Lower leg skin (tissue), 3 donors: Measurements from ENCODE around the gene EBF3.

ENCODE experiments used
- POLR2A ChIP-seq, 2 donors: fragments of 450-650 bp; IDR thresholded peaks; one replicate each; pipeline ENCODE4 v1.6.1; 2016 to 2017; ENCODE audit warnings: antibody characterized with exemption in 2 of 2, mild to moderate bottlenecking in 1 of 2, moderate library complexity in 1 of 2
- TF ChIP-seq, protein P1 (sequence below), 3 donors: fragments of 450-650 bp; IDR thresholded peaks; one replicate each; pipeline ENCODE4 v1.5.1; 2016; ENCODE audit warnings: antibody characterized with exemption in 3 of 3, mild to moderate bottlenecking in 3 of 3, moderate library complexity in 2 of 3

DNA sequence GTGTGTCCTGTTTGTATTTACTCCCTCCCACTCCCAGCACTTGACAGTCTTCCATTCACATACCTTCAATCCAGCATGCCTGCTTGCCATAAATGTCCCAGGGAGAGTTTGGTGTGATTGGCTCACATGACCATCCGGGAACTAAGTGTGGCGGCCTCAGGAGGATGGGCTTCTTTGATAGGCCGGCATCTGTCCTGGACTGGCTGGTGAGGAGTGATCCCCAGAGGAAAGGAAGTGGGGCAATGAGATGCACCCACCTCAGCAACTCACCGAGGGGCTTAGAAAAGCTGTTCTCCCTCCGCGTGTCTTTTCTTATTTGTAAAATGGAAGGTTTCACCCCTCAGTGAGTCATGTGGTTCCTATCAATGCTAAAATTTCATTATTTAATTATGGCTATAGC, 14.9 kb upstream of the EBF3 start:
- TF ChIP-seq POLR2A (IDR thresholded peaks at IDR 0.05): no peak
- TF ChIP-seq, protein P1, sequence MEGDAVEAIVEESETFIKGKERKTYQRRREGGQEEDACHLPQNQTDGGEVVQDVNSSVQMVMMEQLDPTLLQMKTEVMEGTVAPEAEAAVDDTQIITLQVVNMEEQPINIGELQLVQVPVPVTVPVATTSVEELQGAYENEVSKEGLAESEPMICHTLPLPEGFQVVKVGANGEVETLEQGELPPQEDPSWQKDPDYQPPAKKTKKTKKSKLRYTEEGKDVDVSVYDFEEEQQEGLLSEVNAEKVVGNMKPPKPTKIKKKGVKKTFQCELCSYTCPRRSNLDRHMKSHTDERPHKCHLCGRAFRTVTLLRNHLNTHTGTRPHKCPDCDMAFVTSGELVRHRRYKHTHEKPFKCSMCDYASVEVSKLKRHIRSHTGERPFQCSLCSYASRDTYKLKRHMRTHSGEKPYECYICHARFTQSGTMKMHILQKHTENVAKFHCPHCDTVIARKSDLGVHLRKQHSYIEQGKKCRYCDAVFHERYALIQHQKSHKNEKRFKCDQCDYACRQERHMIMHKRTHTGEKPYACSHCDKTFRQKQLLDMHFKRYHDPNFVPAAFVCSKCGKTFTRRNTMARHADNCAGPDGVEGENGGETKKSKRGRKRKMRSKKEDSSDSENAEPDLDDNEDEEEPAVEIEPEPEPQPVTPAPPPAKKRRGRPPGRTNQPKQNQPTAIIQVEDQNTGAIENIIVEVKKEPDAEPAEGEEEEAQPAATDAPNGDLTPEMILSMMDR (IDR thresholded peaks at IDR 0.05): no peak
